ENCODE data around the gene RPTOR.
A peak's percentile ranks its signal among the peaks of the same experiment; 100 is the strongest.

Gene RPTOR

DNA sequence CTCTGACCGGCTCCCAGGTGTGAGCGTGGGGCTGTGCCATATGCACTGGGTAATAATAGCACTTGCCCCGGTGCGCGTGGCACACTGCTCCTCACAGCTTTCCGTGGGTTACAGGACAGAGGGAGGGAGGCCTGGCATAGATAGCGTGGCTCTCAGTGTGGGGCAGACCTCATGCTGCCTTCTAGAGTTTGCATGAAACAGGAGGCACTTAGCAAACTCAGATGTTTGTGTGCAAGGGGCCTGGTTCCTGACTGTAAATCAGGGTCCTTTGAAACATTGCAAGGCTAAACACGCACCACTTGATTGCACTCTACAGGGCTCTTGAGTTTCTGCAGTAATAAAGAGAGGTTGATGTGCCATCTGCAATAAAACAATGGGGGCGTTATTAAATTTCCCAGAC lies 101.7 kb downstream of the RPTOR start:
- DNase-seq, result no peak

DNA sequence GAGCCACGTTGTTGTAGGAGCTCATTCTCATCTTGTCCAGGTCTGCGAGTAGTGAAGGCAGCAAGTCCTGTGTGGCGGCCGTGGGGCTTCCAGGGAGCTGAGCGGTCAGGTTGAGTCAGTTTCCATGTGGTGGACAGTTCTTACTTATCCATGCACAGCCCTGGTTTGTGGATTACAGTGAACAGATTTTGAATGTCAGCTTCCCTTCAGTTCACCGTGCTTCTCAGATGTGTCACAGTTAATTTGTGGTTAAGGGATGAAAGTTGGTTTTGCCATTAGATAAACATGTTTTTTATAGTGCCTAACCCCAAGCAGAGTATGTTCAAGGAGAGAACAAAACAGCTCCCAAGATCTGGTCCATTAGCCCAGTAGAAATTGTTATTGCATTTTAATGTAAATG lies 103.1 kb downstream of the RPTOR start:
- no peak for DNase-seq

DNA sequence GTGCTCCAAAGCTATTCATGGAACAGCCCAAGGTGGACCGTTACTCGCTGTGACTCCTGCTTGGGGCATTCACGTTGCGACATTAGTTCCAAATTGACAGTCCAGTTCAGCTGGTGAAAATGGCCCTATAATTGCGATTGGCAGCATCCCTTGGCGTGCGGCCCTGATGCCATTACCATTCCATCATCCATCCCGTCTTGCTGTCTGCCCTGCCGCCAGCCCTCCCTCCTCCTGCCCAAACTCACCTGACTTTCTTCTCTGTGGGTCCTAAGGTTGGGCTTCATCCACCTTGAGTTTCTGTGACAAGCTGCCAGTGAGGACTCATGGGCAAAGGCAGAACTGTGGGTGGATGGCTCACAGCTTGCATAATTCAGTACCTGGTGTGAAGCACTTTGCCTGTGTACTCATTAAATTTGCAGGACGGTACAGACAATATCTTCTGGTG lies 104.6 kb downstream of the RPTOR start:
- DNase-seq, result no peak

DNA sequence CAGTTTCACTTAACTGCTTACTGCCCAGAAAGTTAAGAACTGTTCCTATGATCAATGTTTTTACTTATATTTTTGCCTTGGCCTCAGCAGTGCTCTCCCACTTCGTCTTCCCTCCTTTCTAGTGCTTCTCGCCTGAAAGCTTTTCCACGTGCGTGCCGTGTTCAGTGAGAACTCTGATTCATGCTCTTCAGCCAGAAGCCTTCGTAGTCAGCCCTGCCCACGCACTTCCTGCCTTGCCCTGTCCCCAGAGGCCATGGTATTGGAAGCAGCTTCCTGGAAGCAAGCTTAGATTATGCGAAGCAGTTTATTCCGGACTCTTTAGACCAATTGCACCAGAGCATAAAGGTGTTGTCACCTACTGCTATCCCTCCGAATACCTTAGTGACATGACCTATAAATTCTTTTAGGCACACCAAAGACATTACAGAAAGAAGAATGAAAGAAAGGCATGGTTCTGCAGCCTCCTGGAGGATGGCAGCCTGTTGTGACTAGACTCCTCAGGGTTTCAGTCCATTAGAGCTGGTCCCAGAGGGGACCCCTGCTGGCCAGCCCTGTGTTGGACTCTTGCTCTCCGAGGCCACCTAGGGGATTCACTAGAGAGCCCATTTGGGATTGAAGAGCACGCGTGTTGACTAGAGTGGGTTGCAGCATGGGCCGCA lies 105.2 kb downstream of the RPTOR start:
- DNase-seq, result peak; percentile 59

DNA sequence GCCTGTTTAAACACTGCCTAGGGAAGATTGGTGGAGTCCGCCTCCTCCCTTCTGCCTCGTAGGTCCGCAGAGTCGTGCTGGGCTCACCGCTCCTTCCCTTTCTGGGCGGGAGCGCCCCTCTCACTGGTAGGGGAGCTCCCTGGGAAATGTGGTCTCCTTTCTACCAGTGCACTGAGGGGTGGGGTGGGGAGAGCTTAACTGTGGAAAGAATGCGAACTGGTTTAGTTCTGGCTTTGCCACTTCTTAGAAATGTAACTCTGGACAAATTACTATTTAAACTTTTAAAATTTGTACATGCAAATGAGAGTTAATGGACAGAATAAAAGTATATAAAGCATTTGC lies 105.7 kb downstream of the RPTOR start:
- DNase-seq, result no peak

DNA sequence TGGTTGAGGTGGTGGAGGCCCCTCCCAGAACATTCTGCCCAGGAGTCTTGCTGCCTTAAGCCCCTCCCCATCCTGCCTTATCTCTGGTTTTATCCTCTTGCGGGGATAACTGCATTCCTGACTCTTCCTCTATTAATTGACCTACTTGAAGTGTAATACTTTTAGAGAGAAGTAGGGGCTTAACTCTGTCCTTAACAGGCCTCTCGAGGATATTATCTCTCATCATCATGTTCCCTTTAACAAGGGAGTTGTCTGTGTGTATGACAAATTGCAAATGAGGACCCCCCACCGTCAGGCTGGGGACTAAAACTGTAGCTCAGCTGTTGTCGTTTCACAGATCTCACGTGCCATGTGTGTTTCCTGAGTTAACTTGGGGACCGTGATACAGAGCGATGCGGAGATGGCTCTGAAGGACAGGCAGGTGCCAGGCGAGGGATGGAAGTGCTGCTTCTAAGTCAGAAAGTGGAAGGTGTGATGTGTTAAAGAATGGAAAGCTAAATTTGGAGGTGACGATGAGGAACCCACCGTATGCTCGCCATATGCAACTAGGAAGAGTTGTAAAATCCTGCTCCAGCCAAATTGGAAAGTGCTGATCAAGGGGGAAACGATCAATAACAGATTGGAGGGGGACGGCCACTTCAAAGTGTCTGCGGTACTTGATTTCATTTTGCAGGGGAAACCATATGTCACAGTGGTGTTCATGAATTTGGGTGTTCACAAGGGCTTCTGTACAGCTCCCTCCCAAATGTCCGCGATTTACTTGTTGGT lies 106.3 kb downstream of the RPTOR start:
- no peak for DNase-seq

DNA sequence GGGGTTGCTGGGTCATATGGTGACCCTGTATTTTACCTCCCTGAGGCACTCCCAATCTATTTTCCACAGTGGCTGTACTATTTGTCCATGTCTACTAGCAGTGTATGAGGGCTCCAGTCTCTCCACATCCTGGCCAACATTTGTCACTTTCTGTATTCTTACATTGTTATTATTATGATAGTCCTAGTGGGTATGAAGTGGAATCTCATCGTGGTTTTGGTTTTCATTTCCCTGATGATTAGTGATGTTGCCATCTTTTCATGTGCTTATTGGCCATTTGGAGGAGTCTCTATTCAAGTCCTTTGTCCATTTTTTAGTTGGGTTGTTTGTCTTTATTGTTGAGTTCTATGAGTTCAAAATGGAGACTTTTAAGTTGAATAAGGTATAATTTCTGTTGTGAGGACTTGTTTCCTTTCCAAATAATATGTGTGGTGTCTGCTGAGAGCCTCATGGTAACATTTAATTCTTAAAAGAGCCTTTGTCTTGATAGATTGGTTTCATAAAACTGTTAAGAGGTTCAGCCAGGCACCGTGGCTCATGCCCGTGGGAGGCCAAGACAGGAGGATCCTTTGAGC lies 108.2 kb downstream of the RPTOR start:
- no peak for DNase-seq

DNA sequence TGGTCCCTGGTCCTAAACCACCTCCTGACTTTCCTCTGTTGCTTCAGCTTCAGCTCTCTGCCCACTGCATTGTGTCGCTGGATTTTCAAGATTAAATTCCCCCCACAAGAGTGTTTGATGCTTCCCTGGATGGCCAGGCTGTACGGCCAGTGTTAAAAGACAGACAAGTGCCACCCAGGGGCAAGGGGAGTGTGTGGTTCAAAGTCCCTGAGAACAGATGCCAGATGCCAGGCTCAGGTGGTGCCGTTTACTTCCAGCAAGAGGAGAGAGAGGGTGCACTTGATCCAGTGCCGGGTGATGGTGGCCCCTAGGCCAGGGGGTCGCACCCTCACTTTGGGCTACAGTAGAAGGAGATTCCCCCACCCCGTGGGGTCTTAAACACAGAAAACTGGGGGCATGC lies 109.2 kb downstream of the RPTOR start:
- DNase-seq, result no peak

DNA sequence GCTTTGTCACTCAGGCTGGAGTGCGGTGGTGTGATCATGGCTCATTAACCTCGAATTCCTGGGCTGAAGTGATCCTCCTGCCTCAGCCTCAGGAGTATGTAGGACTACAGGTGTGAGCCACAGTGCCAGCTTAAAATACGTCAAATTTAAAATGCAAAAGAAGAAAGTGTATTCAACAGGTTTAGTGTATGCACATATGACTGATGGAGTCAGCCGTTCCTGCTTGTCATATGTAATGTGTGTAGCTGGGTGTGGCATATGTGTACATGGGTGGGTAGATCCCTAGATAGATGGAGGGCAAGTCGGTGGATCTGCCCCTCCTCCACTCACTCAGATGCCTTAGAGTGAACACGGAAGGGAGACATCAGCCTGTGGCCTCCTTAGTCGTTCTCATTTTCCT lies 111.0 kb downstream of the RPTOR start:
- DNase-seq, result no peak

DNA sequence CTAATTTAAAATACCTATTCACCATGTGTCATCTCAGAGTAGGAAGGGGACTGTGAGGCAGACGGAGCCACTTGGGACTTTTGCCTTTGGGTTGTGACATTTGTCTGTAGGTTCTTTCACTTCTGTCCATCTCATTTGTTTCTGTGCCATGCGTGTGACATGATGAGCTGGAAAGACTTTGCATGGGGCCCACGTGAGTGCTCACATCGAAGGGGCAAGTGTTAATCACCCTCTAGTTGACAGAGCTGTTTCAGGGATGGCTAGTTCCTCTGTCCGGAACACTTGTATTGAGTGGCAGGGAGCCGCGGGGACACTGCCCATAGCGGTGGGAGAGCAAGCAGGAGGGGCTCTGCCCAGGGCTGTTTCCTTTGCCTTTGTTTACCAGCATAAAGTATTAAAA lies 112.0 kb downstream of the RPTOR start:
- DNase-seq, result no peak

DNA sequence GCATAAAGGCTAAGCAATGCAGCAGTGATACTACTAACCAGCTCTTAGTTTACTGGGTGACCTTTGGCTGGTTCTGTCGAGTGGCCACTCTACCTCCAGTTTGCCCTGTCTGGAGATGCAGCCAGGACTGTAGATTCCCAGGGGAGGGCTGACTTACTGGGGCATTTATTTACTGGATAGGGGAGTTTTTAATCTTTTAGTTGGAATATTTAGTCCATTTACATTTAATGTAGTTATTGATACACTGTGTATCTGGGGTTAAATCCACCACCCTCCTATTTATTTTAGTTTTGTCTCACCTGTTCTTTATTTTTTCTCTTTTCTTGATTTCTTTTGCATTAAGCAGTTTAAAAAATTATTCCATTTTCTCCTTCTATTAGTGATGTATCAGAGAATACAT lies 112.9 kb downstream of the RPTOR start:
- DNase-seq, result no peak

DNA sequence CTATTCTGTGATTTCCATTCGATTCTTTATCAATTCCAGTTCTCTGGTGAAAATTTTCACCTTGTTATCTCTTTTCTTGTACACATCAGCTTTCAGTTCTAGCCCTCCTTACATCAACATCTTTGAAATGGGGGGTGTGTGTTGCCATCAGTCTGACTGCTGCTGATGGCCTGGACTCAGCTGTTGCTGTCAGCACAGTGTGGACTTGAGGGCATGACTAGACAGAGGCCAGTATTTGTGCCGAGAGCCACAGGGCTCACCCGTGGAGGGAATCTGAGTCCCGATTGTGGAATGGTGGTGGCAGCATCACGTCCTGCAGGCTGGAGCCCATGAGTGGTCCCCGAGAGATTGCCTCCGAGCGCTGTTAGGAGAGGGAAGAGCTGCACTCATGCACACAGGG lies 114.2 kb downstream of the RPTOR start:
- DNase-seq, result no peak

DNA sequence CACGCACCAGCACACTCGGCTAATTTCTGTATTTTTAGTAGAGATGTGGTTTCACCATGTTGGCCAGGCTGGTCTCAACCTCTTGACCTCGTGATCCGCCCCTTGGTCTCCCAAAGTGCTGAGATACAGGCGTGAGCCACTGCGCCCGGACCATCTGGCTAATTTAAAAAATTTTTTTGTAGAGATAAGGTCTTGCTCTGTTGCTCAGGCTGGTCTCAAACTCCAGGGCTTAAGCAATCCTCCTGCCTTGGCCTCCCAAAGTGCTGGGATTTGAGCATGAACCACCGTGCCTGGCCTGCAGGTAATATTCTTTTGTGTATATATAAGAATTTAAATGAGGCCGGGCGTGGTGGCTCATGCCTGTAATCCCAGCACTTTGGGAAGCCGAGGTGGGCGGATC lies 115.0 kb downstream of the RPTOR start:
- no peak for DNase-seq

DNA sequence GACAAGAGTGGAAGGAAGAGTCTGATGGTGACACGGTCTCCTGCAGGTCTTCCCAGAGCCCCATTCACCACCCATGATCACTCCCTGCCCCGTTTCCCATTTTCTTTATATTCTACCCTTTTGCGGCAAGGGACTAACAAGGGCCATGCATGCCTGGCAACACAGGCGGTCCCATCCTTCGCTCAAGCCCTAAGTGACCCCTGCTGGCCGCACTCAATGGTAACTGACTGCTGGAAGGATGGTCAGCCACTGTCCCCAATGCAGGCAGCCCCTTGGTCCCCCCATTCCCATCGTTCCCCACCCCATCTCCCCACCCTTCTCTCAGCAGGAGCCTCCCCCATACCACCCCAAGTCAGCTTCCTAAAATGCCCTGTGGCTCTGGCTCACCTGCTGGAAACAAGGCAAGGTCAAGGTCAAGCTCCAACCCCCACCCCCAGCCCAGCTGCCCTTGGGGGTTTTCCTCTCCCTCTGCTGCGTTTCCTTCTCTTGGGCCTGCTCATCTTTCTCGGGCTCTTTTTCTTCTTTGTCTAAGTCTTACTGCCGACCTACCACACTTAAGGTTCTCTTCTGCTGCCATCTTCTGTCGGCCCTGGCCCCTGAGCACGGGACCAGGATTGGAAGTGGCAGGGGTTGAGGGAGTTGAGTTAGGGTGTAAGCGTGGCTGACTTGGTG lies 116.0 kb downstream of the RPTOR start:
- DNase-seq, result no peak

DNA sequence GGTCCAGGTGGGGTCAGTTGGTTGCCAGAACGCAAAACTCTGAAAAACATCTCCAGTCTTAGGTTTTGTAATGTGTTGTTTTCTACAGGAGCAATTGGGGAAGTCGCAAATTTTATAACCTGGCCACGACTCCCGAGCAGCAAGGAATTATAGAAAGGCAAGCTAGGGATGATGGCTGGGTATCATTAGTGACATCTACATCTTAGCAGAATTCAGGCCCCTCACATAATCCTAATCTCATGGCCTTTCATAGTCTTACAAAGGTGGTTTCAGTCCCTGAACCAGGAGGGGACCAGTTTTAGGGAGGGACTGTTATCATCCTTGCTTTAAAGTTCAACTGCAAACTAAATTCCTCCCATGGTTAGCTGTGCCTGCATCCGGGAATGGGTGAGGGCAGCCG lies 117.9 kb downstream of the RPTOR start:
- no peak for DNase-seq

DNA sequence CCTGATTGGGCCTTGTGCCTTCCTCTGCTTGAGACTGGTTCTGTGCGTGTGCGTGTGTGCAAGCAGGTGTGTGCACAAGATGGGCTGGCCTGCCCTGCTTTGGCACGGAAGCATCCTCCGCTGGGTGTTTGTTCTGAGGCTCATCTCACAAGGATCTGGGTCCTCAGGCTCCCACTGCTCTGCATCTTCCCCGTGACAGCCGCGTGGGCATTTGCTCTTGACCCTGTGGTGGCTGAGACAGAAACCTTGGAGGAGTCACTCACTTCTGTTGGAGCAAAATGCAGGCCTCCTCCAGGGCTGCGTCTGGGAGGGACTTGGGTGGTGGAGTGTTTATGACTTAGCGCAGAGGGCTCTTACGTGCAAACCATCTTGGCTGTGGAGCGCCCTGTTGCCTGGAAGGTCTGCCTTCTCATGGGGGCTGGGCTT lies 119.2 kb downstream of the RPTOR start:
- DNase-seq, result no peak

DNA sequence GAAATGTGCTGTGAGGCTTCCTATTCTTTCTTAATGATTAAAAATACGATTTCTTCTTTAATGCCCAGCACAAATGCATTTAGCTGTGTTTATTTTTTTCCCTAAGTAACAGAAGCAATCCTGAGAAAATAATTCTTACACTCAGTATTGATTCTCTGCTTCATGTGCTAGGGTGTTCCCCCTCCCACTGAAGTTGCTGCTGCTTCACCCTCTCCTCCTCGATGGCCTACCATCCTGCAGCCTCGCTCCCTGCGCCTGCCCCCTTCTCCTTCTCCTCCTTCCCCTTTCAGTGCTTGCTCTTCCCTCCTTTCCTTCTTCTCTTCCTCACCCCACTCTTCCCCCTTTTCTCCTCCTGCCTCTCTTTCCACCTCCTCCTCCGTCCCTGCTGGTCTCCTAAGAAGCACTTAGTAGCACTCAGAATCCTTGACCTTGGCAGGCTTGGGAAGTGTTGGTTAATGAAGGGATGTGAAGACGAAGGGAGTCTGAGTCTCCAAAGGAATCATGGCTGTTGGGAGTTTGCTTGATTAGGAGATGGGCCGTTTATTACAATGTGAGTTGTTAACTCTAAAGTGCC lies 119.7 kb downstream of the RPTOR start:
- no peak for DNase-seq

DNA sequence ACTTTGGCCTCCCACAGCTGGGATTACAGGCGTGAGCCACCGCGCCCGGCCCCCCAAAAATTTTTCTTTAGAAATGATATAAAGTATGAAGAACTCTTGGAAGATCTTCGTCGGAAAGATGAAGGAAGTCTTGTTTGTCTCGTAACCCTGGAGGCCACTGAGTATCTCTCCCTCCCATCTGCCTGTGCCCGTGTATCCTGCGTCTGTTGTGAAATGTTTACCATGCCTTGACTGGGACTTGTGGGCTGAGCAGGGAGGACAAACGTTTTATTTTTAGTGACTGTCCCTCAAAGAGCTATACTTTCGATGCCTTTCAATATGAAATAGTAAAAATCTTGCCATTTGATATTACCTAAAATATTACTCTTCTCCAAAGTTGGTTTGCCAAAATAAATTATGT lies 121.2 kb downstream of the RPTOR start:
- DNase-seq, result no peak

DNA sequence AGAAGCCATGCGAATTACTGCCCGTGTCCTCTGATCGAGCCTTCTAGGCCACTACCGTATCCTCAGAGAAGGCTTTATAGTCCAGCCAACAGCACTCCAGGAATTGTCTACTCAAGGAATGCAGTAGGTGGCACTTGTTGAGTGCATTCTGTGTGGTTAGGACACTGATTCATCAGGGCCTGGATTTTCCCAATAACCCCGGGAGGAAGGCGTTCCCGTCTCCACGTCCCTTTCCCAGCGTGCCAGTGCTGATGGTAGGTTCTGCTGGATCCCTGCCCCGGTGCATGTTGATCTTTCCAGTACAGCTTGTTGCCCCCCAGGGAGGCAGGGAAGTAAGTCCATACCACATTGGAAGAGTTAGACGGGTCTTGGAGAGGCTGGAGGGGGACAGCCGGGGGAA lies 122.2 kb downstream of the RPTOR start:
- DNase-seq, result no peak

DNA sequence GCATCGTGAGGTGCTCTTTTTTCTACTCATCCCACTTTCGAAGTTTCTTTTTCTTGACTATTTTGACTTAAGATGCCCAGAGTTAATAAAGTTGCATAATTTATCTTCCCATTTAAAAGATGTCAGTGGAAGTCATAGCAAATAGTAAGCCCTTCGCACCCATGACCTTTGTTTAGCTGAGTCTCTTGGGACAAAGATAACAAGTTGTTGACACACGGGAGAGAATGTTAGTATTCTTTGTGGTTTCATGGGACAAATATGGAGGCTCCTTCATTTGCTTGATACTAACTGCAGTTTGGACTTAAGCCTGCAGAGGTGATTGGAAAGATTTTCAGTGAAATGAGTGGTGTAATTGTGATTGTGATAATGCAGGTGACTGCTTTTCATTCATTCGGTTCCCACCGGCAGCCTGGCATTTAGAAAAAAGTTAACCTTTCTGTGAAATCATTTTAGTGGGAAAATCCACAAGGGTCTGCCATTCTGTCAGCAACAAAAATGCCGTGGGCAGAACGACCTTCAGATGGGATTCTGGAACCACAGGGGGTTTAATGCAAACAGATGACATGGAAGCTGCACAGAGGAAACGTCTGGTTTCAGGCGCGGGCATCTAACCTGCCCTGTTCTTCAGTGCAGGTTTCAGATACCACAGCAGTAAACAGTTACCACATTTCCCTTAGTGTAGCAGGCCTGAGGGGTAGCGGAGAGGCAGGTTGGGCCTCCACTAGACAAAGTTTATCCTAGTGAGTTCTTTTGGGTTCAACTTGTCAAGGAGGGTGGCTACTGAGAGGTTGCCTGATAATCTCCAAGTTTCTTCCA lies 123.0 kb downstream of the RPTOR start:
- DNase-seq, result peak; percentile 21

DNA sequence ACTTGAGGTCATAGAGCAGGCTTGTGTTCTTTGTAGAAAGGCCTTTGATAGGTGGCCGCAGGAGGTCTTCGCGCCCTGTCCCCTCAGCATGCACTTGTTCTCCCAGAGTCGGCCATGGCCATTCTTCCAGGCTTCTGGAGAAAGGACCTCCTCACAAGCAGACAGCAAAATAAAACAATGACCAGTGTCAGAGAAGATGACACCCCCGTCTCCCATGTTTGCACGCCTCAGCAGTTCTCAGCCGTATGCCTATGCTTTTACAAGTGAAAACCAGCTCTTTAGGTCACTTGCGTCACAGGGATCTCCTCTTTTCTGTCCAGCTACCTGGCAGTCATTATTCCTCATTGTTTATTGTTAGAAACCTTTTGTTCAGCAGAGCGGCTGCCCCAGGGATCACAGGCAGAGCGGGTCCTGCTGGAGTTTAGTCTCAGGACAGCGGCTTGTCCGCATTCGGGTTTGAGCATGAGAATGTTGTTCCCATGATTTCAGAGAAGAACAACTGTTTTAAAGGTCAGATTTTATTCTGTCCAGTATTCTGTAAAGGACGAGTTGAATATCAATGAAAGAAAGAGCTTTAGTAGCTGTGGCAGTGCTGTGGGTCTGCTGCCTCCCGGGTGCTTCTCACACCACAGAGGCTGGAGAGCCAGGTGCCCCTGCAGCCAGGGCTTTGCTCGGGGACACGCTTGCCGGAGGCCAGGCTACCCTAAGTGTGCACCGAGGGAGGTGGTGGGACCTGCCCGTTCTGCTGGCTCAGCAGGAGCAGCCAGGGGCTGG lies 123.9 kb downstream of the RPTOR start:
- no peak for DNase-seq
